ENCODE results near the gene RARB. TPM values are rescaled to one million over a fixed set of nuclear protein-coding genes. Genes with fewer than 3 reads are reported as not detected.

RARB gene
- polyA plus RNA-seq, 1 donor (not counting 4 experiments of a cell fraction or from before 2014, with no cell fraction given), result 0.03 TPM

DNA sequence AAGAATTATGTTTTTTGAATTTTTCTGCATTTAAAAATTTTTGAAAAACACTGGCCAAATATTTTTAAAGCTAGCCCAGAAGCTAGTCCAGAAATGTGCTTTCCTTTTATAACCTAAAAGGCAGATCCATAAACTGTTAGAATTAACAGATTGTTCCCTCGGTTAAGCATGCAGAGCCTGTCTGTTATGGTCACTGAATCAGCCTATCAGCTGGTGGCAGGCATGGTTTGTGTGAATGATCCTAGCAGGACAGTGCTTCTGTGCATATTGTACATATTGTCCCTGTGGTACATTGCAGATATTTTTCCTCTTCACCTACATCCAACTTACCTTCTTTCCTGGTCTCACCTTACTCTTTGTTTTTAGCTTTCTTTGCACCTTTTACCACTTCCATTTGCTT is 53.3 kb downstream of the RARB start:
- no peak overlapping the region for H3K9ac ChIP-seq (ENCODE audit: control insufficient read depth, extremely low read depth, insufficient read depth, low read length)
- TF ChIP-seq, protein P1, sequence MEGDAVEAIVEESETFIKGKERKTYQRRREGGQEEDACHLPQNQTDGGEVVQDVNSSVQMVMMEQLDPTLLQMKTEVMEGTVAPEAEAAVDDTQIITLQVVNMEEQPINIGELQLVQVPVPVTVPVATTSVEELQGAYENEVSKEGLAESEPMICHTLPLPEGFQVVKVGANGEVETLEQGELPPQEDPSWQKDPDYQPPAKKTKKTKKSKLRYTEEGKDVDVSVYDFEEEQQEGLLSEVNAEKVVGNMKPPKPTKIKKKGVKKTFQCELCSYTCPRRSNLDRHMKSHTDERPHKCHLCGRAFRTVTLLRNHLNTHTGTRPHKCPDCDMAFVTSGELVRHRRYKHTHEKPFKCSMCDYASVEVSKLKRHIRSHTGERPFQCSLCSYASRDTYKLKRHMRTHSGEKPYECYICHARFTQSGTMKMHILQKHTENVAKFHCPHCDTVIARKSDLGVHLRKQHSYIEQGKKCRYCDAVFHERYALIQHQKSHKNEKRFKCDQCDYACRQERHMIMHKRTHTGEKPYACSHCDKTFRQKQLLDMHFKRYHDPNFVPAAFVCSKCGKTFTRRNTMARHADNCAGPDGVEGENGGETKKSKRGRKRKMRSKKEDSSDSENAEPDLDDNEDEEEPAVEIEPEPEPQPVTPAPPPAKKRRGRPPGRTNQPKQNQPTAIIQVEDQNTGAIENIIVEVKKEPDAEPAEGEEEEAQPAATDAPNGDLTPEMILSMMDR (optimal IDR thresholded peaks at IDR 0.05 in 1 of 3, IDR thresholded peaks at IDR 0.05 in 1 of 3, conservative IDR thresholded peaks at IDR 0.05 in 1 of 3; ENCODE audit: extremely low read depth in 1 of 3, insufficient read depth in 2 of 3, low read length in 3 of 3), result no peak
- TF ChIP-seq EZH2 (IDR thresholded peaks at IDR 0.05; ENCODE audit: low read length), result no peak
- H4K20me1 ChIP-seq (ENCODE audit: control insufficient read depth, extremely low read depth, insufficient read depth, low read length), result no peaks in the 10 kb centered on the region
- dilution Hi-C loops (cut with MboI; ENCODE audit: extremely low pct_ligation_motif_present, low sequenced_read_pairs), result no loop called here
- FAIRE-seq (no peak), DNase-seq (ENCODE audit: low read depth, low spot score) (no peak)
- H2AFZ ChIP-seq (ENCODE audit: control insufficient read depth, low read length), result no peak overlapping the region
- H3K9me3 ChIP-seq (ENCODE audit: control insufficient read depth, low read depth, low read length), result no peaks in the 10 kb centered on the region
- H3K4me1 ChIP-seq (ENCODE audit: control insufficient read depth, extremely low read depth, insufficient read depth, low read length), result no peaks in the 10 kb centered on the region
- H3K79me2 ChIP-seq (ENCODE audit: control insufficient read depth, insufficient read depth, low read length), result no peaks in the 10 kb centered on the region
- H3K27me3 ChIP-seq (ENCODE audit: control insufficient read depth, extremely low read depth, insufficient read depth, low read length), result no peaks in the 10 kb centered on the region
- H3K27ac ChIP-seq (ENCODE audit: control insufficient read depth, insufficient read depth, low read length), result no peak overlapping the region
- H3K4me2 ChIP-seq (ENCODE audit: control insufficient read depth, extremely low read depth, insufficient read depth, low read depth, low read length), result no peak overlapping the region
- no peaks in the 10 kb centered on the region for H3K9me1 ChIP-seq (ENCODE audit: control insufficient read depth, extremely low read depth, insufficient read depth, low read length)
- no peaks in the 10 kb centered on the region for H3K36me3 ChIP-seq (ENCODE audit: control insufficient read depth in 2 of 2, extremely low read depth in 1 of 2, insufficient read depth in 2 of 2, low read length in 2 of 2)
- H3K4me3 ChIP-seq (ENCODE audit: control insufficient read depth in 2 of 3, extremely low read depth in 1 of 3, insufficient read depth in 2 of 3, low read depth in 1 of 3, low read length in 3 of 3), result no peak overlapping the region

DNA sequence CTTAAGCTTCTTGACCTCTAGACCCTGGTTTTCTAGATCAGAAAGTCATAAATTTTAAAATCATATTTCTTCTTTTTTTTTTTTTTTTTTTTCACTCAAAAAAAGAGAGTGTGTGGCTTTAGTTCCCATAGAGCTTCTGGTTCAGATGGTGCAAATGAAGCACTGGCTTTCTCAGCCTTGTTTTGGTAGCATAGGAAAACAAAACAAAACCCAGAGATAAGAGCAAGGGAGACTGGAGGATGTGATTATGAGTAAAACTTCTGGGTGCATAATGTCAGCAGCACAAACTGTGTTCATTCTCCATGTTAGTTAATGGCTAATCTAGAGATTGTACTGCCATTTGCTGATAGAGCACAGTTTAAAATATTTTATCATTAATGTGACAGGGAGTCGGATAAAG is 55.4 kb downstream of the RARB start:
- no peak for DNase-seq (ENCODE audit: low read depth, low spot score)
- Histone ChIP-seq H3K79me2 (ENCODE audit: control insufficient read depth, insufficient read depth, low read length) (no peaks in the 10 kb centered on the region), H3K9ac (ENCODE audit: control insufficient read depth, extremely low read depth, insufficient read depth, low read length) (no peak overlapping the region), H2AFZ (ENCODE audit: control insufficient read depth, low read length) (no peak overlapping the region), H3K27me3 (ENCODE audit: control insufficient read depth, extremely low read depth, insufficient read depth, low read length) (no peaks in the 10 kb centered on the region), H3K27ac (ENCODE audit: control insufficient read depth, insufficient read depth, low read length) (no peak overlapping the region), H3K4me2 (ENCODE audit: control insufficient read depth, extremely low read depth, insufficient read depth, low read depth, low read length) (no peak overlapping the region), H4K20me1 (ENCODE audit: control insufficient read depth, extremely low read depth, insufficient read depth, low read length) (no peaks in the 10 kb centered on the region), H3K9me1 (ENCODE audit: control insufficient read depth, extremely low read depth, insufficient read depth, low read length) (no peaks in the 10 kb centered on the region), H3K9me3 (ENCODE audit: control insufficient read depth, low read depth, low read length) (no peaks in the 10 kb centered on the region), H3K36me3 (ENCODE audit: control insufficient read depth in 2 of 2, extremely low read depth in 1 of 2, insufficient read depth in 2 of 2, low read length in 2 of 2) (no peaks in the 10 kb centered on the region), H3K4me1 (ENCODE audit: control insufficient read depth, extremely low read depth, insufficient read depth, low read length) (no peaks in the 10 kb centered on the region), H3K4me3 (ENCODE audit: control insufficient read depth in 2 of 3, extremely low read depth in 1 of 3, insufficient read depth in 2 of 3, low read depth in 1 of 3, low read length in 3 of 3) (no peak overlapping the region)
- FAIRE-seq, result no peak
- dilution Hi-C loops (cut with MboI; ENCODE audit: extremely low pct_ligation_motif_present, low sequenced_read_pairs), result no loop called here
- TF ChIP-seq, protein P1 (optimal IDR thresholded peaks at IDR 0.05 in 1 of 3, IDR thresholded peaks at IDR 0.05 in 1 of 3, conservative IDR thresholded peaks at IDR 0.05 in 1 of 3; ENCODE audit: extremely low read depth in 1 of 3, insufficient read depth in 2 of 3, low read length in 3 of 3), result no peak
- TF ChIP-seq EZH2 (IDR thresholded peaks at IDR 0.05; ENCODE audit: low read length), result no peak
